Common myeloid progenitor, CD34-positive (primary cell): ENCODE results near the gene OTUB2. TPM values are rescaled to one million over a fixed set of nuclear protein-coding genes. Genes with fewer than 3 reads are reported as not detected.

Experiments
- CTCF ChIA-PET: fragments of 350-600 bp; sonication (Branson Sonifier 250); formaldehyde crosslinking; loops from one replicate; lab custom pipeline; 2021; ENCODE audit warnings: antibody characterized with exemption; lab: Charles Lee
- POLR2A ChIA-PET: fragments of 350-600 bp; sonication (Branson Sonifier 250); formaldehyde crosslinking; loops from one replicate; lab custom pipeline; 2021; ENCODE audit warnings: antibody characterized with exemption; lab: Charles Lee
- DNase-seq, 3 donors: peaks; one replicate each; pipeline versions ENCODE4 v3.0.0 to v3.0.0-alpha.2; 2013
- H3K27ac ChIP-seq, 2 experiments: 1 replicate in 1 of 2; 2 replicates in 1 of 2; pipeline ENCODE4 v1.7.0; 2013; ENCODE audit warnings: inconsistent platforms in 2 of 2, low read length in 2 of 2, mild to moderate bottlenecking in 2 of 2, low read depth in 1 of 2, moderate library complexity in 1 of 2; ENCODE audit not compliant: severe bottlenecking in 2 of 2, insufficient read depth in 1 of 2, poor library complexity in 1 of 2
- H3K27me3 ChIP-seq, 5 experiments: replicated peaks in 2 of 5; 1 replicate in 3 of 5; 2 replicates in 2 of 5; pipeline versions ENCODE4 v1.6.1 to v1.7.0; 2013; ENCODE audit warnings: low read length in 4 of 5, mild to moderate bottlenecking in 2 of 5, moderate library complexity in 2 of 5, inconsistent platforms in 1 of 5; ENCODE audit not compliant: insufficient read depth in 5 of 5, control insufficient read depth in 4 of 5
- H3K36me3 ChIP-seq, 4 experiments: 1 replicate in 2 of 4; 2 replicates in 2 of 4; pipeline versions ENCODE4 v1.6.1 to v1.7.0; 2013; ENCODE audit warnings: low read length in 3 of 4, control low read depth in 1 of 4, mild to moderate bottlenecking in 1 of 4; ENCODE audit not compliant: control insufficient read depth in 4 of 4, insufficient read depth in 4 of 4
- H3K4me1 ChIP-seq, 4 experiments: 1 replicate in 3 of 4; 2 replicates in 1 of 4; pipeline versions ENCODE4 v1.6.1 to v1.7.1; 2013; ENCODE audit warnings: low read length in 3 of 4, mild to moderate bottlenecking in 3 of 4, control low read depth in 1 of 4, inconsistent platforms in 1 of 4, moderate library complexity in 1 of 4; ENCODE audit not compliant: control insufficient read depth in 4 of 4, insufficient read depth in 4 of 4; ENCODE audit errors: control extremely low read depth in 1 of 4
- H3K4me3 ChIP-seq, 7 experiments: 1 replicate in 4 of 7; 2 replicates in 3 of 7; pipeline versions ENCODE4 v1.5.1 to v1.7.0; 2013; ENCODE audit warnings: mild to moderate bottlenecking in 7 of 7, low read length in 6 of 7, moderate library complexity in 6 of 7, inconsistent platforms in 2 of 7, low read depth in 2 of 7, control low read depth in 1 of 7; ENCODE audit not compliant: insufficient read depth in 4 of 7, control insufficient read depth in 1 of 7; ENCODE audit errors: extremely low read depth in 1 of 7
- H3K9me3 ChIP-seq, 5 experiments: 1 replicate in 4 of 5; 2 replicates in 1 of 5; pipeline versions ENCODE4 v1.6.1 to v1.7.1; 2013; ENCODE audit warnings: low read length in 4 of 5, mild to moderate bottlenecking in 2 of 5, inconsistent platforms in 1 of 5, low read depth in 1 of 5, moderate library complexity in 1 of 5; ENCODE audit not compliant: control insufficient read depth in 4 of 5, insufficient read depth in 2 of 5; ENCODE audit errors: control extremely low read depth in 1 of 5
- WGBS: methylation state at CpG from one replicate; pipeline ENCODE4 v1.1.5; 2013; ENCODE audit not compliant: insufficient coverage; 5-methylcytosine and 5-hydroxymethylcytosine counted together
- polyA plus RNA-seq: library from polyadenylated mRNA; unstranded; fragments of 120-200 nt; gene quantifications from one replicate; pipeline ENCODE4 v1.2.1, GENCODE V29; 2013

The OTUB2 gene
- 0.45 TPM for polyA plus RNA-seq

- DNase-seq, result peak; percentile 98 to 99 (median 99)
- peaks cover 0 to 19% (median 14%) of the 10 kb centered on the region in 4 experiments for H3K4me1 ChIP-seq
- WGBS, result under 1% methylated on average over 46 of the region's 74 CpGs
- peak within 1 kb of the TSS; percentile 8 to 69 (median 42) for H3K4me3 ChIP-seq
- H3K27me3 ChIP-seq, result no peaks in the 10 kb centered on the region
- ChIA-PET CTCF (interaction anchor here (1.1 to 1.4 kb wide), 2 partner anchors 9 to 22 kb away, joined by 3 to 11 read pairs; no protein-coding TSS in a partner anchor), POLR2A (interaction anchor here (0.6 kb wide), 1 partner anchor 10 kb away, joined by 3 read pairs; no protein-coding TSS in a partner anchor)
- no peak within 1 kb of the TSS for H3K27ac ChIP-seq
- no peaks in the 10 kb centered on the region for H3K36me3 ChIP-seq
- no peaks in the 10 kb centered on the region for H3K9me3 ChIP-seq
Measured at GRCh38 chr14:94026173-94026888, at the start of gene OTUB2. OTUB2 (plus strand) TSS chr14:94026340; CDS start chr14:94026538, 198 bp downstream.

- ChIA-PET POLR2A (no interaction called here), CTCF (interaction anchor here (11.7 to 30.4 kb wide), 2 partner anchors 22 to 33 kb away, joined by 130 to 632 read pairs; partner anchors contain the start of gene CCDC197)
- peak in 2 of 3 donors; percentile 33 to 38 for DNase-seq
- H3K27me3 ChIP-seq, result peaks cover 0 to 2% (median 0%) of the 10 kb centered on the region in 5 experiments
- peaks cover 0 to 18% (median 10%) of the 10 kb centered on the region in 4 experiments for H3K4me1 ChIP-seq
- no peak within 1 kb of the TSS for H3K27ac ChIP-seq
- peaks cover 0 to 11% (median 3%) of the 10 kb centered on the region in 5 experiments for H3K9me3 ChIP-seq
- 33% methylated on average over 12 of the region's 12 CpGs for WGBS
- no peaks in the 10 kb centered on the region for H3K36me3 ChIP-seq
- peak within 1 kb of the TSS in 1 of 7 experiments; percentile 6 for H3K4me3 ChIP-seq
Measured at GRCh38 chr14:93976477-93977057, 49.6 kb upstream of the OTUB2 start, which contains the start of gene ASB2. ASB2 (minus strand) TSS chr14:93976570; CDS start chr14:93964539, 12,031 bp downstream.

- H3K27me3 ChIP-seq, result no peaks in the 10 kb centered on the region
- no peak overlapping the region for H3K4me3 ChIP-seq
- no peak for DNase-seq
- WGBS, result 98% methylated on average over 4 of the region's 5 CpGs
- H3K9me3 ChIP-seq, result peaks cover 0 to 11% (median 3%) of the 10 kb centered on the region in 5 experiments
- POLR2A ChIA-PET, result no interaction called here
- no peak overlapping the region for H3K27ac ChIP-seq
- no peaks in the 10 kb centered on the region for H3K36me3 ChIP-seq
- CTCF ChIA-PET, result interaction anchor here (11.7 to 30.4 kb wide), 2 partner anchors 22 to 34 kb away, joined by 130 to 632 read pairs; partner anchors contain the start of gene CCDC197
- peaks cover 0 to 18% (median 10%) of the 10 kb centered on the region in 4 experiments for H3K4me1 ChIP-seq
Measured at GRCh38 chr14:93977171-93977570, 49.0 kb upstream of the OTUB2 start.

GRCh38 chr14:93977790-93978581, 48.2 kb upstream of the OTUB2 start:
- Histone ChIP-seq H3K27ac (no peak overlapping the region), H3K36me3 (no peaks in the 10 kb centered on the region), H3K27me3 (no peaks in the 10 kb centered on the region), H3K4me3 (no peak overlapping the region), H3K9me3 (peaks cover 0 to 11% (median 3%) of the 10 kb centered on the region in 5 experiments), H3K4me1 (peaks cover 0 to 18% (median 10%) of the 10 kb centered on the region in 4 experiments)
- ChIA-PET POLR2A (no interaction called here), CTCF (interaction anchor here (0.9 to 30.4 kb wide), 4 partner anchors 13 to 35 kb away, joined by 3 to 632 read pairs (median 66); partner anchors contain the start of gene CCDC197)
- DNase-seq, result peak in 2 of 3 donors; percentile 60 to 63
- WGBS, result 93% methylated on average over 8 of the region's 11 CpGs

- H3K4me3 ChIP-seq, result no peak overlapping the region
- H3K27me3 ChIP-seq, result no peaks in the 10 kb centered on the region
- WGBS, result 100% methylated on average over 4 of the region's 4 CpGs
- peaks cover 0 to 11% (median 3%) of the 10 kb centered on the region in 5 experiments for H3K9me3 ChIP-seq
- no peaks in the 10 kb centered on the region for H3K36me3 ChIP-seq
- H3K27ac ChIP-seq, result no peak overlapping the region
- no peak for DNase-seq
- peaks cover 0 to 18% (median 10%) of the 10 kb centered on the region in 4 experiments for H3K4me1 ChIP-seq
- POLR2A ChIA-PET, result no interaction called here
- CTCF ChIA-PET, result interaction anchor here (0.9 to 30.4 kb wide), 5 partner anchors 8 to 36 kb away, joined by 3 to 632 read pairs (median 3); partner anchors contain the start of gene CCDC197
Measured at GRCh38 chr14:93978735-93979134, 47.4 kb upstream of the OTUB2 start.

GRCh38 chr14:93980456-93981201, 45.5 kb upstream of the OTUB2 start:
- peaks cover 0 to 11% (median 3%) of the 10 kb centered on the region in 5 experiments for H3K9me3 ChIP-seq
- H3K27me3 ChIP-seq, result peaks cover 0 to 1% (median 0%) of the 10 kb centered on the region in 5 experiments
- H3K4me1 ChIP-seq, result peaks cover 0 to 18% (median 10%) of the 10 kb centered on the region in 4 experiments
- no peak overlapping the region for H3K4me3 ChIP-seq
- 94% methylated on average over 9 of the region's 11 CpGs for WGBS
- no peak overlapping the region for H3K27ac ChIP-seq
- POLR2A ChIA-PET, result no interaction called here
- DNase-seq, result no peak
- CTCF ChIA-PET, result interaction anchor here (1.1 to 30.4 kb wide), 3 partner anchors 10 to 37 kb away, joined by 4 to 632 read pairs (median 130); partner anchors contain the start of gene CCDC197
- H3K36me3 ChIP-seq, result no peaks in the 10 kb centered on the region
